A549 treated with Mapracorat at 1 μM for 4 hours (cell line): ENCODE measurements around the gene OR10H4. TPM values are rescaled to one million over a fixed set of nuclear protein-coding genes. Genes with fewer than 3 reads are reported as not detected.

Experiments used
- total RNA-seq: library from RNA; stranded (reverse); fragments of 200-300 nt; extraction: Qiagen RNA extraction; gene quantifications from 5 replicates; pipeline ENCODE4 v1.2.3, GENCODE V29; 2022

The OR10H4 gene
- not detected in 5 replicates for total RNA-seq

GRCh38 chr19:15948223-15949058, at the start of gene OR10H4:
Gene OR10H4 (plus strand): TSS chr19:15949008. CDS start chr19:15949008, 0 bp downstream.

GRCh38 chr19:15934332-15935078, 14.3 kb upstream of the OR10H4 start, which contains the start of gene CYP4F11:
Gene CYP4F11 (minus strand): TSS chr19:15934529. CDS start chr19:15934408, 121 bp downstream.

Other genes with a start within 250 kb of the OR10H4 start
- not detected in 5 replicates for gene OR10H2, start 221.0 kb upstream of the OR10H4 start, total RNA-seq
- gene OR10H3, start 211.0 kb upstream of the OR10H4 start, total RNA-seq, result not detected in 5 replicates
- not detected in 5 replicates for gene OR10H5, start 161.3 kb upstream of the OR10H4 start, total RNA-seq
- gene OR10H1, start 133.3 kb upstream of the OR10H4 start, total RNA-seq, result not detected in 5 replicates
- gene CYP4F2, start 50.9 kb upstream of the OR10H4 start, total RNA-seq, result 0.07 to 0.19 TPM (median 0.15 TPM) in 3 of 5 replicates, not detected in the others
- gene CYP4F11, start 14.5 kb upstream of the OR10H4 start, total RNA-seq, result 5.0 to 6.9 TPM (median 5.7 TPM) in 5 replicates
- 385 to 500 TPM (median 468 TPM) in 5 replicates for gene TPM4, start 127.5 kb downstream of the OR10H4 start, total RNA-seq
- 47.1 to 83.7 TPM (median 48.3 TPM) in 5 replicates for gene RAB8A, start 162.9 kb downstream of the OR10H4 start, total RNA-seq
- 0.08 to 0.12 TPM (median 0.09 TPM) in 3 of 5 replicates, not detected in the others for gene HSH2D, start 194.7 kb downstream of the OR10H4 start, total RNA-seq
- not detected in 5 replicates for gene CIB3, start 224.5 kb downstream of the OR10H4 start, total RNA-seq
- 93.0 to 102 TPM (median 95.1 TPM) in 5 replicates for gene FAM32A, start 236.4 kb downstream of the OR10H4 start, total RNA-seq
- gene AP1M1, start 248.9 kb downstream of the OR10H4 start, total RNA-seq, result 55.4 to 68.7 TPM (median 67.7 TPM) in 5 replicates